ENCODE results near the gene KCNIP1.

DNA sequence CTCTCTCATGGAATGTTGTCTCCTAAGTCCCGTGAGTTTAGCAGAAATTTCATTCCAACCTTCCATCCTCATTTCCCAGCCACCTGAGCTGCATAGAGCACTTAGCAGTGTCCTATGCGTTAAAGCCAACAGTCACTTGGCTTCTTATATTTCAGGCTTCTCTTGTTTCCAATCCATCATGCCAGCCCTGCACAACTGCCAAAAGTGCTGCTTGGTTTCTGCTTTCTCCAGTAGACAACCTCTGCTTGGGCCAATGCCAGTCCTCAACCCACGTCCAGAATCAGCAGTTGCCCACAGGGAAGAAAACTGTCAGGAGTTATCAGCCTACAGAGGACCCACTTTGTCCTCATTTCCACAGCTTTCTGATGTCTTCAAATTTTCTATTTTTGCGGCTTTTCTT lies 42.5 kb downstream of the KCNIP1 start:
- TF ChIP-seq CTCF (IDR thresholded peaks at IDR 0.05) (no peak), POLR2A (IDR thresholded peaks at IDR 0.05) (no peak), EP300 (IDR thresholded peaks at IDR 0.05) (no peak)

Data from tibial nerve (tissue), 4 donors.